Mesothelial cell of epicardium (in vitro differentiated cells): ENCODE measurements around the gene UBE2O. TPM values are rescaled to one million over a fixed set of nuclear protein-coding genes. Genes with fewer than 3 reads are reported as not detected.

Experiments used
- DNase-seq, 2 experiments: peaks; one replicate each; pipeline ENCODE4 v3.0.0; 2021; ENCODE audit warnings: low spot score in 2 of 2; ENCODE audit not compliant: unreplicated experiment in 2 of 2
- H3K27ac Mint-ChIP-seq: 2 replicates; pipeline ENCODE4 v1.8.0; 2021; ENCODE audit warnings: mixed read lengths
- H3K27me3 Mint-ChIP-seq: 2 replicates; pipeline ENCODE4 v1.8.0; 2021; ENCODE audit warnings: low read depth, mixed read lengths
- H3K36me3 Mint-ChIP-seq: 2 replicates; pipeline ENCODE4 v1.8.0; 2021; ENCODE audit warnings: mixed read lengths
- H3K4me1 Mint-ChIP-seq: 2 replicates; pipeline ENCODE4 v1.8.0; 2021; ENCODE audit warnings: mixed read lengths
- H3K4me3 Mint-ChIP-seq: 2 replicates; pipeline ENCODE4 v1.8.0; 2021; ENCODE audit warnings: mild to moderate bottlenecking, moderate library complexity, mixed read lengths
- H3K9me3 Mint-ChIP-seq: 2 replicates; pipeline ENCODE4 v1.8.0; 2021; ENCODE audit warnings: mixed read lengths
- CTCF ChIP-seq: fragments of 200-600 bp; sonication (generic); IDR thresholded peaks from one replicate; pipeline ENCODE4 v1.5.0; 2021; ENCODE audit warnings: antibody characterized with exemption; ENCODE audit not compliant: unreplicated experiment
- total RNA-seq: library from RNA; stranded (reverse); gene quantifications from 3 replicates; pipeline ENCODE4 v1.2.1, GENCODE V29; 2021

UBE2O gene
- total RNA-seq, 1 donor from 2014 or later: 46.3 TPM

GRCh38 chr17:76343106-76343505 lies 109.8 kb downstream of the UBE2O start:
- H3K27ac Mint-ChIP-seq: no peak overlapping the region

GRCh38 chr17:76341301-76341700 lies 111.7 kb downstream of the UBE2O start:
- Mint-ChIP-seq H3K27me3 (no peaks in the 10 kb centered on the region), H3K9me3 (no peaks in the 10 kb centered on the region), H3K27ac (no peak overlapping the region), H3K4me1 (no peaks in the 10 kb centered on the region), H3K36me3 (peaks cover 24% of the 10 kb centered on the region), H3K4me3 (no peak overlapping the region)
- no peak for TF ChIP-seq CTCF
- DNase-seq: no peak

More at GRCh38 chr17:76343106-76343505, 109.8 kb downstream of the UBE2O start:
- H3K36me3 Mint-ChIP-seq: peaks cover 35% of the 10 kb centered on the region
- no peak for DNase-seq
- H3K9me3 Mint-ChIP-seq: no peaks in the 10 kb centered on the region
- H3K27me3 Mint-ChIP-seq: no peaks in the 10 kb centered on the region
- no peak for TF ChIP-seq CTCF
- H3K4me1 Mint-ChIP-seq: no peaks in the 10 kb centered on the region
- H3K4me3 Mint-ChIP-seq: no peak overlapping the region

Other genes starting within 250 kb of the UBE2O start
- gene RNF157, start 212.7 kb downstream of the UBE2O start, total RNA-seq: 6.8 to 8.0 TPM (median 7.8 TPM) in 3 replicates
- 25.3 to 26.4 TPM (median 25.7 TPM) in 3 replicates for gene UBALD2, start 187.8 kb downstream of the UBE2O start, total RNA-seq
- gene QRICH2, start 144.9 kb downstream of the UBE2O start, total RNA-seq: 7.2 to 8.6 TPM (median 7.7 TPM) in 3 replicates
- gene PRPSAP1, start 99.2 kb downstream of the UBE2O start, total RNA-seq: 51.3 to 57.7 TPM (median 57.6 TPM) in 3 replicates
- gene SPHK1, start 68.5 kb downstream of the UBE2O start, total RNA-seq: 1.7 to 2.0 TPM (median 1.9 TPM) in 3 replicates
- gene AANAT, start 14.5 kb upstream of the UBE2O start, total RNA-seq: 0.22 to 0.40 TPM in 2 of 3 replicates, not detected in the other
- gene RHBDF2, start 48.3 kb upstream of the UBE2O start, total RNA-seq: 19.1 to 21.6 TPM (median 21.5 TPM) in 3 replicates
- gene CYGB, start 84.6 kb upstream of the UBE2O start, total RNA-seq: 8.6 to 10.4 TPM (median 10.1 TPM) in 3 replicates
- 8.7 to 9.9 TPM (median 9.9 TPM) in 3 replicates for gene PRCD, start 86.9 kb upstream of the UBE2O start, total RNA-seq
- 1.3 to 1.9 TPM (median 1.5 TPM) in 3 replicates for gene ST6GALNAC2, start 132.7 kb upstream of the UBE2O start, total RNA-seq
- 1.3 to 1.5 TPM (median 1.4 TPM) in 3 replicates for gene ST6GALNAC1, start 190.6 kb upstream of the UBE2O start, total RNA-seq